Activated T-cell treated with anti-CD3 and anti-CD28 coated beads, Interleukin-2, amount 50 U/mL, for 72 hours (primary cell): ENCODE results near the gene NT5C3B. TPM values are rescaled to one million over a fixed set of nuclear protein-coding genes. Genes with fewer than 3 reads are reported as not detected.
A peak's percentile ranks its signal among the peaks of the same experiment; 100 is the strongest.
"Not testable (repeated sequence)": the region's sequence is repeated elsewhere in the genome, so short reads cannot be mapped to it uniquely, and the experiment has no call there.

ENCODE experiments used
- ATAC-seq, 2 donors: fragments of 150-1000 bp; cut with Tn5 transposase; replicated peaks in 1 of 2; 2 replicates each; pipeline ENCODE4 v1.10.0; 2021; ENCODE audit warnings: moderate library complexity in 2 of 2, mild to moderate bottlenecking in 1 of 2
- DNase-seq, 2 donors: peaks; one replicate each; pipeline ENCODE4 v3.0.0; 2021 to 2022; ENCODE audit warnings: mixed read lengths in 1 of 2
- H3K27ac Mint-ChIP-seq: one replicate; pipeline ENCODE4 v1.8.0; 2022; ENCODE audit warnings: mild to moderate bottlenecking, moderate library complexity, mixed read lengths
- H3K27me3 Mint-ChIP-seq: one replicate; pipeline ENCODE4 v1.8.0; 2022; ENCODE audit warnings: low read depth, mixed read lengths
- H3K36me3 Mint-ChIP-seq, 2 donors: one replicate each; pipeline ENCODE4 v1.8.0; 2022; ENCODE audit warnings: mixed read lengths in 2 of 2, mild to moderate bottlenecking in 1 of 2; ENCODE audit not compliant: insufficient read depth in 2 of 2
- H3K4me1 Mint-ChIP-seq: one replicate; pipeline ENCODE4 v1.8.0; 2022; ENCODE audit warnings: low read depth, mixed read lengths
- H3K4me3 Mint-ChIP-seq, 2 donors: one replicate each; pipeline ENCODE4 v1.8.0; 2022; ENCODE audit warnings: mild to moderate bottlenecking in 2 of 2, mixed read lengths in 2 of 2, moderate library complexity in 2 of 2
- H3K9me3 Mint-ChIP-seq, 2 donors: one replicate each; pipeline ENCODE4 v1.8.0; 2022; ENCODE audit warnings: mixed read lengths in 2 of 2
- total RNA-seq, 2 donors: library from RNA; stranded (reverse); gene quantifications; one replicate each; pipeline ENCODE4 v1.2.3, GENCODE V29; 2022

The NT5C3B gene
- total RNA-seq, 2 donors from 2014 or later = 34.9 to 49.5 TPM

DNA sequence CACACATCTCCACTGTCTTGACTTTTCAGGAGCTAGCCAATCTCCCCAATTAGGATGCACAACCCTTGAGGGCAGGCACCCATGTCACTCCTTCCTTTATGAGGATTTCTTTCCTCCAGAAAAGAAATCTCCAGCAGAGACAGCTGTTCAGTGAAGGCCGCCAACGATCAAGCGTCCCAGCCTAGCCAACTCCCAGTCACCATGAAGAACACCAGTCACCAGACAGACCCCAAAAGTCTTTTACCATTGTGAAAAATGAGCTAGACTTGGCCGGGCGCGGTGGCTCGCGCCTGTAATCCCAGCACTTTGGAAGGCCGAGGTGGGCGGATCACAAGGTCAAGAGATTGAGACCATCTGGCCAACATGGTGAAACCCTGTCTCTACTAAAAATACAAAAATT is 6.1 kb downstream of the NT5C3B start:
- H3K9me3 Mint-ChIP-seq, H3K4me1 Mint-ChIP-seq, H3K4me3 Mint-ChIP-seq, H3K27me3 Mint-ChIP-seq, ATAC-seq, H3K36me3 Mint-ChIP-seq, DNase-seq, H3K27ac Mint-ChIP-seq: not testable (repeated sequence)

DNA sequence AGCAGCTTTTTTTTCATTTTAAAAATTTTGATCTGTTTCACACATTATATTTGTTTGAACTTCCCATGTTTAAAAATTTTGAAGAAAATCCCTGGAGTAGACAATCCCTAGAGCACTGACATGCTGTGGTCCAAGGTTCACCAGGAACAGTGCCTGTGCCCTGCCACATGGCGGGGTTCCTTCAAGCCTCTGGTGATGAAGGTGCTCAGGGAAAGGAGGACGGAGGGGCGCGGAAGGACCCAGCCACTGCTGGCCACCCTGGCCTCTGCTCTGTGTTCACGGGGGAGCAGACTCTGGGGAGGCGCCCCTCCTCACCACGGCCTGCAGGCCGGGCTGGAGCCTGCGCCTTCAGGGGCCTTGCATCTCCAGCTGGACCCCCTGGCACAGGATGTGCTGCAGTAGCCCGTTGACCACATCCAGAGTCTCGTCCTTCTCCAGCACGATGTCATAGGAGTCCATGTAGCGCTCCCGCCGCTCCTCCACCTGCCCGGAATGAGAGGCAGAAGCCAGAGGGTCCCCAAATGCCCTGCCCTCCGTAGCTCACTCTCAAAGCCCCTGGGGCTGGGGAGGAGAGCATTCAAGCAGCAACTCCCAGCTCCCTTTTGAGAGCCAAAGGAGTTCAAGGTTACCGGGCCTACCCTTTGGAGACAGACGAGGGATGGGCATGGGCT is 10.7 kb downstream of the NT5C3B start:
- Mint-ChIP-seq H3K4me3 (no peak overlapping the region), H3K27me3 (no peaks in the 10 kb centered on the region), H3K4me1 (no peaks in the 10 kb centered on the region), H3K27ac (no peak overlapping the region), H3K36me3 (peaks cover 1 to 4% of the 10 kb centered on the region in 2 donors), H3K9me3 (no peaks in the 10 kb centered on the region)
- ATAC-seq = no peak
- DNase-seq = no peak

DNA sequence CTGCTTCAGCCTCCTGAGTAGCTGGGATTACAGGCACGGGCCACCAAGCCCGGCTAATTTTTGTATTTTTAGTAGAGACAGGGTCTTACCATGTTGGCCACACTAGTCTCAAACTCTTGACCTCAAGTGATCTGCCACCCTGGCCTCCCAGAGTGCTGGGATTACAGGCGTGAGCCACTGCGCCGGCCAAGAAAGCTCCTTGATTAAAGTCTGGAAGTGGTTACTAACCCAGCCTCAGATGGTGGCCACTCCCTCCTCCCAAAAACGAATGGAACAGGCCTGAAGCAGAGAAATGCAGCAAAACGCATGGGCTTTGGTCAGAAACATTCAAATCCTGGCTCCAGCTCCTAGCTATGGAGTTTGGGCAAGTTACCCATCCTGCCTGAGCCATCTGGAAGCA is 11.9 kb downstream of the NT5C3B start:
- no peaks in the 10 kb centered on the region for H3K27me3 Mint-ChIP-seq
- DNase-seq (no peak), ATAC-seq (no peak)
- H3K9me3 Mint-ChIP-seq = no peaks in the 10 kb centered on the region
- H3K27ac Mint-ChIP-seq = no peak overlapping the region
- no peaks in the 10 kb centered on the region for H3K4me1 Mint-ChIP-seq
- H3K4me3 Mint-ChIP-seq = no peak overlapping the region
- H3K36me3 Mint-ChIP-seq = peaks cover 0 to 2% of the 10 kb centered on the region in 2 donors

DNA sequence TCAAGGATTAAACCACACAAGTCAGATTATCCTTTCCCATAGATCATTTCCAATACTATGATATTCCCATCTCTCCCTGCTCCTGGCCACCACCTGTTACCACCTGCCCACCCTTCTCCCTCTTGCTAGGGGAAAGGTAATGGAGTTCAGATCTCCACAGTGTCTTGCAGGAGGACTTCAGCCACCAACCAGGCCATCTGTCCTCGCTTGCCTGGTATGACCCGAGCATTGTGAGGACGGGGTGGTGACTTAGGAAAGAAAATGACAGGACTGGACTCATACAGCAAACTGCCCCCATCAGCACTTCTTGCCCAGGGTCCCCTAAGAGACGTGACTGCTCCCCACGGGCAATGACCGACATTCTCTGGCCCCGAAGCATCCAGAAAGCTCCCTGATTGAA is 12.5 kb downstream of the NT5C3B start:
- H3K9me3 Mint-ChIP-seq = no peaks in the 10 kb centered on the region
- H3K4me1 Mint-ChIP-seq = no peaks in the 10 kb centered on the region
- H3K36me3 Mint-ChIP-seq = peaks cover 0 to under 1% of the 10 kb centered on the region in 2 donors
- H3K4me3 Mint-ChIP-seq = no peak overlapping the region
- no peaks in the 10 kb centered on the region for H3K27me3 Mint-ChIP-seq
- DNase-seq = no peak
- H3K27ac Mint-ChIP-seq = no peak overlapping the region
- ATAC-seq = no peak

DNA sequence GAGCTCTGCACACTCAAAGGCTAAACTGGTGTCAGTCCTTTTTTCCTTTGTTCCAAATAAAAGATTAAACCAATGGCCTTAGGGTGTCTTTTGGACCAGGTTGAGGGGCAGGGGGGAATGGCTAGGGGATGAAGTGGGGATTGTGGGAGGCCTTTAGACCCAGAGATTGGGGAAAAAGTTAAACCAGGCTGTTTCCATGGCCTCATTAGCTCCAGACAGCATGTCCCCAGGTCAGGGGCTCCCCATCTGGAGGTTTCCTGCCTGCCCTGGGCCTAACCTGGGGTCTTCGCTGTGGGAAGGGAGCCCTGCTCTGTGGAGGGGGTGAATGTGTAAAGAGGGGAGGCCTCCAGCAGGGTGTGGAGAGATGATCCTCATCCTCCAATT is 12.9 kb downstream of the NT5C3B start:
- no peak overlapping the region for H3K4me3 Mint-ChIP-seq
- H3K27me3 Mint-ChIP-seq = no peaks in the 10 kb centered on the region
- H3K27ac Mint-ChIP-seq = no peak overlapping the region
- DNase-seq (no peak), ATAC-seq (no peak)
- no peaks in the 10 kb centered on the region for H3K36me3 Mint-ChIP-seq
- H3K4me1 Mint-ChIP-seq = no peaks in the 10 kb centered on the region
- H3K9me3 Mint-ChIP-seq = no peaks in the 10 kb centered on the region

DNA sequence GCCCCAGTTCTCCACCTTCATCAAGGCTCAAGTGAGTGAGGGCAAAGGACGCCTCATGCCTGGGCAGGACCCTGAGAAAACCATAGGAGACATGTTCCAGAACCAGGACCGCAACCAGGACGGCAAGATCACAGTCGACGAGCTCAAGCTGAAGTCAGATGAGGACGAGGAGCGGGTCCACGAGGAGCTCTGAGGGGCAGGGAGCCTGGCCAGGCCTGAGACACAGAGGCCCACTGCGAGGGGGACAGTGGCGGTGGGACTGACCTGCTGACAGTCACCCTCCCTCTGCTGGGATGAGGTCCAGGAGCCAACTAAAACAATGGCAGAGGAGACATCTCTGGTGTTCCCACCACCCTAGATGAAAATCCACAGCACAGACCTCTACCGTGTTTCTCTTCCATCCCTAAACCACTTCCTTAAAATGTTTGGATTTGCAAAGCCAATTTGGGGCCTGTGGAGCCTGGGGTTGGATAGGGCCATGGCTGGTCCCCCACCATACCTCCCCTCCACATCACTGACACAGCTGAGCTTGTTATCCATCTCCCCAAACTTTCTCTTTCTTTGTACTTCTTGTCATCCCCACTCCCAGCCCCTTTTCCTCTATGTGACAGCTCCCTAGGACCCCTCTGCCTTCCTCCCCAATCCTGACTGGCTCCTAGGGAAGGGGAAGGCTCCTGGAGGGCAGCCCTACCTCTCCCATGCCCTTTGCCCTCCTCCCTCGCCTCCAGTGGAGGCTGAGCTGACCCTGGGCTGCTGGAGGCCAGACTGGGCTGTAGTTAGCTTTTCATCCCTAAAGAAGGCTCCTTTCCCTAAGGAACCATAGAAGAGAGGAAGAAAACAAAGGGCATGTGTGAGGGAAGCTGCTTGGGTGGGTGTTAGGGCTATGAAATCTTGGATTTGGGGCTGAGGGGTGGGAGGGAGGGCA is 13.6 kb downstream of the NT5C3B start:
- H3K27ac Mint-ChIP-seq = no peak overlapping the region

DNA sequence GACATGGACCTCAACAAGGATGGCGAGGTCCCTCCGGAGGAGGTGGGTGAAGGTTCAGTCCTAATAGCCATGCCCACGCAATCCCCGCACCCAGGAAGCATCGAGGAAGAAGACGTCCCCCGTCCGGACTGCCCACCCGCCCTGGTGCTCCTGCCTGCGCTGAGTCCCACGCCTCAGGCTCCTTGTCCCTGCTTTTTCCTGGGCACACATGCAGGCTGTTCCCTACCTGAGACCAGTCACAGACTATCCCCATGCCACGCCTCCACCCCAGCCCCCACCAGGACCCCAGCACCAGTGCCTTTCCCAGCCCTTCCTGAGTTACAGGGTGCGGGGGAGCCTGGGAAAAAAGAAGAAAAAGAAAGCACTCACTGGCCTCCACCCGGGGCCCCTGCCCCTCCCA is 14.3 kb downstream of the NT5C3B start:
- no peak overlapping the region for H3K27ac Mint-ChIP-seq
- H3K4me1 Mint-ChIP-seq = no peaks in the 10 kb centered on the region
- no peaks in the 10 kb centered on the region for H3K36me3 Mint-ChIP-seq
- no peak overlapping the region for H3K4me3 Mint-ChIP-seq
- no peaks in the 10 kb centered on the region for H3K9me3 Mint-ChIP-seq
- H3K27me3 Mint-ChIP-seq = no peaks in the 10 kb centered on the region
- ATAC-seq (no peak), DNase-seq (no peak)

More for the DNA sequence above, 13.6 kb downstream of the NT5C3B start:
- DNase-seq (no peak), ATAC-seq (no peak)
- no peak overlapping the region for H3K4me3 Mint-ChIP-seq
- no peaks in the 10 kb centered on the region for H3K4me1 Mint-ChIP-seq
- no peaks in the 10 kb centered on the region for H3K27me3 Mint-ChIP-seq
- no peaks in the 10 kb centered on the region for H3K36me3 Mint-ChIP-seq
- no peaks in the 10 kb centered on the region for H3K9me3 Mint-ChIP-seq

DNA sequence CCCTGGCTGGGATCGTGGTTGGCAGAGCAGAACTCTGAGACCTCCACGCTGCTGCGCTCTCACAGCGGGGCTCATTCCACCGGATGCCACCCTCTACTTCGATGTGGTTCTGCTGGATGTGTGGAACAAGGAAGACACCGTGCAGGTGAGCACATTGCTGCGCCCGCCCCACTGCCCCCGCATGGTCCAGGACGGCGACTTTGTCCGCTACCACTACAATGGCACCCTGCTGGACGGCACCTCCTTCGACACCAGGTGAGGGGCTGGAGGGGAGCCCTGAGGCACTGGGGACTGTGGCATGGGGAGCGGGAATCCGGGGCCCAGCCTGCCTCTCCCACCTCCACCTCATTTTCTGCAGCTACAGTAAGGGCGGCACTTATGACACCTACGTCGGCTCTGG is 18.0 kb downstream of the NT5C3B start:
- Mint-ChIP-seq H3K4me1 (peaks cover 5% of the 10 kb centered on the region), H3K36me3 (no peaks in the 10 kb centered on the region), H3K27me3 (no peaks in the 10 kb centered on the region), H3K9me3 (no peaks in the 10 kb centered on the region), H3K4me3 (no peak overlapping the region), H3K27ac (no peak overlapping the region)
- ATAC-seq (no peak), DNase-seq (no peak)

DNA sequence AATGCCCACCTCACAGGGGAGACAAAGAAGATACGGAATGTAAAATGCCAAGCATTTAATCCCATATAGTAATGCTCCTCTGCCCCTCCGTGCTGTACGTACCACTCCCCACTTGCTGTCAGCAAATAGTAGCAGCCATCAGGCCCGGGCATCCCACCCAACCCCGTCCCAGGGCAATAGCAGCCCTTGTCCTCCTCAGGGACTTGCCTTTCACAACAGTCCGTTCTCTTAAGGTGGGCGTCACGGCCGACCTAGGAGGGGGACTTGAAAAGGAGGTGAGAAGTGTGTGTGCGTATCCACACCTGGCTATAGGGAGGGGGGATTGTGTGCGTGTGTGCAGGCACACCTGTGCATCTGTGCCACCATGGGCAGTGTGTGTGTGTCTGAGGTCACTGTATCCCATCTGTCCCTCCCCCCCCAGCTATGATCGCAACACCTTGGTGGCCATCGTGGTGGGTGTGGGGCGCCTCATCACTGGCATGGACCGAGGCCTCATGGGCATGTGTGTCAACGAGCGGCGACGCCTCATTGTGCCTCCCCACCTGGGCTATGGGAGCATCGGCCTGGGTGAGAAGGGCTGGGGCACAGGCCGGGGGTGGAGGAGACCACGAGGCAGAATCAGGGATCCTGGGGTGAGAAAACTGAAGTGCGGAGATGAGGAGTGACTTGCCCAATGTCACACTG is 19.3 kb downstream of the NT5C3B start:
- Mint-ChIP-seq H3K27me3 (peaks cover 6% of the 10 kb centered on the region), H3K9me3 (no peaks in the 10 kb centered on the region), H3K4me1 (peaks cover 11% of the 10 kb centered on the region), H3K27ac (no peak overlapping the region), H3K36me3 (no peaks in the 10 kb centered on the region), H3K4me3 (no peak overlapping the region)
- ATAC-seq = no peak
- DNase-seq = no peak

DNA sequence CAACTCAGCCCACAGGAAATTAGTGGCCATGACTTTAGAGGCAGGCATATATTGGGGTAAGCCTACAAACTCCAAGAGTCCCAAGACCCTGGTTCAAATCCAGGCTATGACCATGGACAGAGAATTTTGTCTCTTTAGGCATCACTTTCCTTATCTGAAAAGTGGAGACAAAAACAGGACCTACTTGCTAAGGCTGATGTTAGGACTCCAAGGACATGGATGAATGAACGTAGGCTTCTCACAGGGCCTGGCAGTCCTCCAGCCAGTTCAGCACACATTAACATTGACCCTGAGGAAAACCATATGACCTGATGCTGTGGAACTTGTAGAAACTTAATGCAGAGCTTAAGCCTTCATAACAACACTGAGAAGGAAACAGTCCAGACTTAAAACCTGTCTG is 21.8 kb downstream of the NT5C3B start:
- Mint-ChIP-seq H3K27ac (no peak overlapping the region), H3K9me3 (no peaks in the 10 kb centered on the region), H3K27me3 (peaks cover 12% of the 10 kb centered on the region), H3K36me3 (peaks cover 0 to 2% of the 10 kb centered on the region in 2 donors), H3K4me3 (no peak overlapping the region), H3K4me1 (peaks cover 32% of the 10 kb centered on the region)
- no peak for DNase-seq
- no peak for ATAC-seq

DNA sequence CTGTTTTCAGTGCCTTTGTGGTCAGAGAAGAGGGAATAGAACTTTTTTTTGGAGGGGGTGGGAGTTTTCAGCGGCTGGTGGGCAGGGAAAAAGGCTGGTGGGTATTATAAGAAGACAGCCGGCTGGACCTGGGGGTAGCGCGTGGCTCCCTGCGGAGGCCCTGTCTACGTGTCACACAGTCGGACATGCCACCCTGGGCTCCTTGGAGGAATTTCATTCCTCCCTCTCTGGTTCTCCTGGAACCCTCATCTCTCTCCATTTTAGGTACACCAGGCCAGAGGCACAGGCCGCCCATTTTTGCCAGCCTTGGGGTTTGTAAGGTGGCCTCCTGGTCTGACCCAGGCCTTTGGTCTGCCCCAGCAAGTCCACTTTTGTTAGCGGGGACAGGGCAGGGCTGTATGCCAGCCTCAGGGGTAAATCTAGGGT is 22.3 kb downstream of the NT5C3B start:
- H3K9me3 Mint-ChIP-seq = no peaks in the 10 kb centered on the region
- peak overlapping the region; percentile 51 to 98 for H3K4me3 Mint-ChIP-seq
- ATAC-seq = no peak

DNA sequence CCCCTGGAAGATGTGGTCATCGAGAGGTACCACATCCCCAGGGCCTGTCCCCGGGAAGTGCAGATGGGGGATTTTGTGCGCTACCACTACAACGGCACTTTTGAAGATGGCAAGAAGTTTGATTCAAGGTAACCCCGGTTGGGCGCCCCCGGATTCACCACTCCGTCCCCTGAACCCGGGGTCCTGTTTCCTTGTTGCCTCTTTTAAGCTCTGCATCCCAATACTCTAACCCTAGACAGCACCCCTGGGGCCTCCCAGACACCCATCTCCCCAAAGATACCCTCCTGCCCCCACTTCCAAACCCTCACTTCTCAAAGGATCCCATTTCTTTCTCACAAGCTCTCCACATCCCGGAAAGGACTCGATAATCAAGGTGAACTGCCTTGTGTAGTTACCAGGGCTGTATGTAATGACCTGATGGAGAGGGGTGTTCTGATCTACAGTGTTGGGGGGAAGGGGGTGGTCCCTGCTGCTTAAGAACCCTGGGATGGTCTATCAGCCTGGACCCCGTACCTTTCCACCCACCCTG is 22.8 kb downstream of the NT5C3B start:
- H3K36me3 Mint-ChIP-seq = peaks cover 0 to 2% of the 10 kb centered on the region in 2 donors
- H3K27ac Mint-ChIP-seq = no peak overlapping the region
- H3K4me1 Mint-ChIP-seq = peaks cover 32% of the 10 kb centered on the region

More for the DNA sequence above, 22.3 kb downstream of the NT5C3B start:
- Mint-ChIP-seq H3K4me1 (peaks cover 32% of the 10 kb centered on the region), H3K36me3 (peaks cover 0 to 2% of the 10 kb centered on the region in 2 donors), H3K27me3 (peaks cover 12% of the 10 kb centered on the region), H3K27ac (no peak overlapping the region)
- DNase-seq = no peak

More for the DNA sequence above, 22.8 kb downstream of the NT5C3B start:
- DNase-seq = no peak
- Mint-ChIP-seq H3K9me3 (no peaks in the 10 kb centered on the region), H3K4me3 (peak overlapping the region; percentile 9 to 98), H3K27me3 (peaks cover 12% of the 10 kb centered on the region)
- ATAC-seq = no peak
